Measurements from ENCODE around the gene HOXB6.

The HOXB6 gene

DNA sequence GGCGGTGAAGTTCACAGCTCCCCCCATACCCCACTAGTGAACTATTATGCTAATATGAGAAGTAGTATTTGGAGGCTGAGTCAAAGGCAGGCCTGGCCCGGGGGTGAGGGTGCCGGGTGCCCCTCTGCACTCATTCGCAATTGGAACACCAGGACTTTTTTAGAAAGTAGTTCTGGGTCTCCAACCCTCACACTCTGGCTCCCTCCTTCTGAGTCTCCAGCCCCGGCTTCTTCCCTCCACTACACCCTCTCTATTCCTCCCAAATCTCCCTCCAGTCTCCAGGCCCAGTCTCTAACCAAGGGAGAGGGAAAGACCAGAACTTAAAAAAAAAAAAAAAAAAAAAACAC is 48.6 kb downstream of the HOXB6 start:
- Histone ChIP-seq H3K36me3 (no peaks in the 10 kb centered on the region), H3K4me1 (peaks cover 0 to 43% (median 15%) of the 10 kb centered on the region in 4 donors), H3K4me3 (peak overlapping the region in 1 of 2 donors; percentile 67), H3K27ac (peak overlapping the region; percentile 35 to 88), H3K9me3 (no peaks in the 10 kb centered on the region), H3K27me3 (no peaks in the 10 kb centered on the region)
- no peak for TF ChIP-seq CTCF (IDR thresholded peaks at IDR 0.05)
- no peak for DNase-seq
- intact Hi-C loops (cut with DNase I; ENCODE audit: low total_unique reads): no loop called here

GRCh38 chr17:48555258-48556228 is 49.2 kb downstream of the HOXB6 start:
- Histone ChIP-seq H3K27ac (peak overlapping the region; percentile 35 to 88), H3K36me3 (no peaks in the 10 kb centered on the region), H3K9me3 (no peaks in the 10 kb centered on the region), H3K27me3 (no peaks in the 10 kb centered on the region), H3K4me1 (peaks cover 0 to 43% (median 16%) of the 10 kb centered on the region in 4 donors), H3K4me3 (peak overlapping the region; percentile 43 to 67)
- peak in 1 of 2 experiments; percentile 23 for TF ChIP-seq CTCF (IDR thresholded peaks at IDR 0.05)
- no peak for DNase-seq
- intact Hi-C loops (cut with DNase I; ENCODE audit: low total_unique reads): no loop called here

DNA sequence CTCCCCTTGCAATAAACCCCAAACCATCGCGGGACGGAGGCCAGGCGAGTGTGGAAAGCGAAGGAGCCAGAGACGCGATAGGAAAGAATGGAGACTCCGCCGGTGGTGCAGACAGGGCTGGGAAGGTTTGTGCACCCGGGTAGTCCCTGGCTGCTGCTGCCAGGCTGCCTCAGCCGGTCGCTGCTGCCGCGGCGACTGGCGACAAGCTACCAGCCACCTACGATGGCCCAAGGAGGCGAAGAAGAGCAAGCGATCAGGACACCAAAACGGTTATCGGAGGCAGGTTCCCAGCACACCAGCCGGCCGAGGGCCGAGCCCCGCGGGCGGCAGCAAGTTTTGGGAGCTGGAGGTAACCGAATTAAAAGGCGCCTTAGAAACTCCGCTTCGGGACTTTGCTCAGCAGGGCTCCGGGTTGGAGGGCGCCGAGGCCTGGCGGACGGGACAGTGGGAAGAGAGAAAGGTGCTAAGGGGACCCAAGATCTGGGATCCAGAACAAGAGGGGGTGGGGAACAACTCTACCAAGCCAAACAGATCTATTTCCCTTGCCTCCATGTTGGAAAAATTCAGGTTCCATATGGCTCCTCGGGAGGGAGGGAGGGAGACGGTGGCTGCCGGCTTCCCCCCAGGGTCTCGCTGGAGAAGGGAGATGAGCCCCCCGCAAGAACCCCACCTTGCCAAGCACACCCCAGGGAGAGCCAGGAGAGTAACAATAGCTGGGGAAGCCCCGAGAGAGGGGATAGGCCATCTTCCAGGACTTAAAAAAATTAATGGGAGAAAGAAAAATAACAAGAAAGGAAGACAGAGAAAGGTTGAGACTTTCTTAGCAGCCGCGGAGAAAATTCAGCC is 50.2 kb downstream of the HOXB6 start:
- H3K27ac ChIP-seq: peak overlapping the region; percentile 42 to 88
- H3K27me3 ChIP-seq: no peaks in the 10 kb centered on the region
- H3K36me3 ChIP-seq: no peaks in the 10 kb centered on the region
- peak overlapping the region; percentile 43 to 67 for H3K4me3 ChIP-seq
- peaks cover 0 to 43% (median 12%) of the 10 kb centered on the region in 4 donors for H3K4me1 ChIP-seq
- H3K9me3 ChIP-seq: no peaks in the 10 kb centered on the region
- no peak for TF ChIP-seq CTCF (IDR thresholded peaks at IDR 0.05)
- DNase-seq: no peak
- intact Hi-C loops (cut with DNase I; ENCODE audit: low total_unique reads): no loop called here

DNA sequence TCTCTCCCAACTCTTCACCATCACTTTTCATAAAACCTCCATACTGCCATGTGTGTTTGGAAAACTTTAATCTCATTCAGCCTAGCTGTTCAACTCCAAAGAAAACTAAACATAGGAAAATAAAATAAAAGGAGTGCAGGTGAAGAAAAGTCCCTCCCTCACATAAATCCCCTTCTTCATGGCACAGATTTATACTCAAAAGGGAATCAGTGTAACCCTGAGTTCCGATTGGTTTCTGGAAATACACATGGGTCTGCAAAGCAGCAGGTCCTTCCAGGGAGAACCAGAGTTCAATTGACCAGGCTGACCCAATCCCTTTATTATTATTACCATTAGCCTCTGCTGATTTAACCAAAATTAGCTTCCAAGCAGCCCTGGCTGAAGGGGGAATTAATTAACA is 51.0 kb downstream of the HOXB6 start:
- Histone ChIP-seq H3K4me3 (peak overlapping the region; percentile 43 to 67), H3K27ac (peak overlapping the region; percentile 42 to 88), H3K36me3 (no peaks in the 10 kb centered on the region), H3K4me1 (peaks cover 0 to 43% (median 12%) of the 10 kb centered on the region in 4 donors), H3K9me3 (no peaks in the 10 kb centered on the region), H3K27me3 (no peaks in the 10 kb centered on the region)
- no peak for TF ChIP-seq CTCF (IDR thresholded peaks at IDR 0.05)
- intact Hi-C loops (cut with DNase I; ENCODE audit: low total_unique reads): no loop called here
- DNase-seq: no peak

DNA sequence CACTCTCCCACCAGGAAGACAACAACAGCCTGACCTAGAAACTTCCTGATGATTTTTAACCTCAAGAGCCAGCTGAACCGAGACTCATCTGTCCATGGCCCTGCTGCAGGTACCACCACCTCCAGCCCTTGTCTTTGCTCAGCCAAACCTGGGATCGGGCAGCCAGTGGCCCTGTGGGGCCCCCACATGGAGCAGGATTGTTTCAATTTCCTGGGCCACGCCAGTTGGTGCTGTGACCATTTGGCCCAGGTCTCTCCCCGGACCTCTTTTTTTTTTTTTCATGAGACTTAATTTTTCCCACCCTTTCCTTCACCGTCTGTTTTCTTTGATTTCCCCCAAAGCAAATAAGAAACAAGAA is 51.6 kb downstream of the HOXB6 start:
- Histone ChIP-seq H3K4me3 (no peak overlapping the region), H3K4me1 (peaks cover 0 to 43% (median 12%) of the 10 kb centered on the region in 4 donors), H3K36me3 (no peaks in the 10 kb centered on the region), H3K27me3 (no peaks in the 10 kb centered on the region), H3K27ac (peak overlapping the region in 1 of 2 donors; percentile 16), H3K9me3 (no peaks in the 10 kb centered on the region)
- DNase-seq: no peak
- intact Hi-C loops (cut with DNase I; ENCODE audit: low total_unique reads): no loop called here
- TF ChIP-seq CTCF (IDR thresholded peaks at IDR 0.05): no peak
